ENCODE results near the gene COL19A1. TPM values are rescaled to one million over a fixed set of nuclear protein-coding genes. Genes with fewer than 3 reads are reported as not detected.

The COL19A1 gene
- total RNA-seq, 1 donor from 2014 or later, result 2.0 TPM

- DNase-seq (no peak), ATAC-seq (ENCODE audit: poor library complexity) (no peak)
- intact Hi-C loops (cut with DNase I), result no loop called here
These were observed 269.1 kb downstream of the COL19A1 start for GRCh38 chr6:70135219-70136160.

- ATAC-seq (ENCODE audit: poor library complexity) (no peak), DNase-seq (no peak)
- intact Hi-C loops (cut with DNase I), result no loop called here
These were observed 270.6 kb downstream of the COL19A1 start for GRCh38 chr6:70136996-70137395.

- ATAC-seq (ENCODE audit: poor library complexity) (no peak), DNase-seq (no peak)
- intact Hi-C loops (cut with DNase I), result no loop called here
These were observed 274.1 kb downstream of the COL19A1 start for GRCh38 chr6:70140496-70140895.

- intact Hi-C loops (cut with DNase I), result no loop called here
- ATAC-seq (ENCODE audit: poor library complexity) (no peak), DNase-seq (no peak)
These were observed 275.7 kb downstream of the COL19A1 start for GRCh38 chr6:70142034-70142433.

GRCh38 chr6:70145178-70145577, 278.8 kb downstream of the COL19A1 start:
- DNase-seq (no peak), ATAC-seq (ENCODE audit: poor library complexity) (no peak)
- intact Hi-C loops (cut with DNase I), result no loop called here

GRCh38 chr6:70149209-70149788, 282.9 kb downstream of the COL19A1 start:
- intact Hi-C loops (cut with DNase I), result no loop called here
- DNase-seq (no peak), ATAC-seq (ENCODE audit: poor library complexity) (no peak)

GRCh38 chr6:70150521-70150920, 284.2 kb downstream of the COL19A1 start:
- intact Hi-C loops (cut with DNase I), result no loop called here
- DNase-seq (no peak), ATAC-seq (ENCODE audit: poor library complexity) (no peak)

- intact Hi-C loops (cut with DNase I), result no loop called here
- ATAC-seq (ENCODE audit: poor library complexity), result no peak
- no peak for DNase-seq
These were observed 285.3 kb downstream of the COL19A1 start for GRCh38 chr6:70151616-70152015.

- intact Hi-C loops (cut with DNase I), result no loop called here
- DNase-seq (no peak), ATAC-seq (ENCODE audit: poor library complexity) (no peak)
These were observed 286.4 kb downstream of the COL19A1 start for GRCh38 chr6:70152786-70153185.

- intact Hi-C loops (cut with DNase I), result no loop called here
- ATAC-seq (ENCODE audit: poor library complexity) (no peak), DNase-seq (no peak)
These were observed 290.7 kb downstream of the COL19A1 start for GRCh38 chr6:70157086-70157485.

GRCh38 chr6:70160276-70160675, 293.9 kb downstream of the COL19A1 start:
- intact Hi-C loops (cut with DNase I), result no loop called here
- no peak for ATAC-seq (ENCODE audit: poor library complexity)
- DNase-seq, result no peak

- intact Hi-C loops (cut with DNase I), result no loop called here
These were observed 296.6 kb downstream of the COL19A1 start for GRCh38 chr6:70162972-70163371.

GRCh38 chr6:70163795-70164194, 297.4 kb downstream of the COL19A1 start:
- ATAC-seq (ENCODE audit: poor library complexity) (no peak), DNase-seq (no peak)
- intact Hi-C loops (cut with DNase I), result no loop called here

More at GRCh38 chr6:70162972-70163371, 296.6 kb downstream of the COL19A1 start:
- DNase-seq (no peak), ATAC-seq (ENCODE audit: poor library complexity) (no peak)

- intact Hi-C loops (cut with DNase I), result no loop called here
- no peak for ATAC-seq (ENCODE audit: poor library complexity)
- DNase-seq, result no peak
These were observed 298.2 kb downstream of the COL19A1 start for GRCh38 chr6:70164556-70164955.

- peak; percentile 65 for ATAC-seq (ENCODE audit: poor library complexity)
- intact Hi-C loops (cut with DNase I), result no loop called here
- peak; percentile 51 for DNase-seq
These were observed 300.0 kb downstream of the COL19A1 start for GRCh38 chr6:70166088-70166958.

- intact Hi-C loops (cut with DNase I), result no loop called here
- no peak for ATAC-seq (ENCODE audit: poor library complexity)
- no peak for DNase-seq
These were observed 302.5 kb downstream of the COL19A1 start for GRCh38 chr6:70168681-70169377.

- no peak for ATAC-seq (ENCODE audit: poor library complexity)
- intact Hi-C loops (cut with DNase I), result no loop called here
- DNase-seq, result no peak
These were observed 304.9 kb downstream of the COL19A1 start for GRCh38 chr6:70171236-70171635.

GRCh38 chr6:70172252-70172651, 305.9 kb downstream of the COL19A1 start:
- ATAC-seq (ENCODE audit: poor library complexity), result no peak
- intact Hi-C loops (cut with DNase I), result no loop called here
- no peak for DNase-seq

GRCh38 chr6:70175770-70176169, 309.4 kb downstream of the COL19A1 start:
- ATAC-seq (ENCODE audit: poor library complexity) (no peak), DNase-seq (no peak)
- intact Hi-C loops (cut with DNase I), result no loop called here
